GM23248 (cell line): Measurements from ENCODE around the gene CBLL2. TPM values are rescaled to one million over a fixed set of nuclear protein-coding genes. Genes with fewer than 3 reads are reported as not detected.
A peak's percentile ranks its signal among the peaks of the same experiment; 100 is the strongest.
"Not testable (repeated sequence)": the region's sequence is repeated elsewhere in the genome, so short reads cannot be mapped to it uniquely, and the experiment has no call there.

Experiments used
- DNase-seq: peaks from one replicate; pipeline ENCODE4 v3.0.0-alpha.2; 2015
- H2AFZ ChIP-seq: fragments of 200-600 bp; sonication (generic); 2 replicates; pipeline ENCODE4 v1.6.1; 2016; ENCODE audit warnings: antibody characterized with exemption
- H3F3A ChIP-seq: fragments of 200-600 bp; sonication (generic); 2 replicates; pipeline ENCODE4 v1.6.1; 2016; ENCODE audit warnings: mild to moderate bottlenecking, antibody characterized with exemption, mixed run types; ENCODE audit not compliant: insufficient read depth
- H3K27ac ChIP-seq: fragments of 200-600 bp; sonication (generic); 2 replicates; pipeline ENCODE4 v1.5.1; 2016; ENCODE audit warnings: mild to moderate bottlenecking
- H3K27me3 ChIP-seq: fragments of 200-600 bp; sonication (generic); replicated peaks from 2 replicates; pipeline ENCODE4 v1.6.1; 2016; ENCODE audit warnings: mild to moderate bottlenecking; ENCODE audit not compliant: insufficient read depth
- H3K36me3 ChIP-seq: fragments of 200-600 bp; sonication (generic); 2 replicates; pipeline ENCODE4 v1.6.1; 2016; ENCODE audit warnings: low read depth, mild to moderate bottlenecking
- H3K4me1 ChIP-seq: fragments of 200-600 bp; sonication (generic); 2 replicates; pipeline ENCODE4 v1.6.1; 2016; ENCODE audit warnings: mild to moderate bottlenecking; ENCODE audit not compliant: insufficient read depth
- H3K4me2 ChIP-seq: fragments of 200-600 bp; sonication (generic); one replicate; pipeline ENCODE4 v1.6.1; 2016; ENCODE audit warnings: mild to moderate bottlenecking; ENCODE audit not compliant: unreplicated experiment
- H3K4me3 ChIP-seq: fragments of 200-600 bp; sonication (generic); 2 replicates; pipeline ENCODE4 v1.5.1; 2016; ENCODE audit warnings: mild to moderate bottlenecking
- H3K79me2 ChIP-seq: fragments of 200-600 bp; sonication (generic); 2 replicates; pipeline ENCODE4 v1.6.1; 2016; ENCODE audit warnings: mild to moderate bottlenecking; ENCODE audit not compliant: insufficient read depth
- H3K9ac ChIP-seq: fragments of 200-600 bp; sonication (generic); 2 replicates; pipeline ENCODE4 v1.6.1; 2016; ENCODE audit warnings: mild to moderate bottlenecking
- H3K9me2 ChIP-seq: fragments of 200-600 bp; sonication (generic); 2 replicates; pipeline ENCODE4 v1.6.1; 2016; ENCODE audit warnings: mixed run types, mild to moderate bottlenecking, moderate library complexity; ENCODE audit not compliant: insufficient read depth
- H3K9me3 ChIP-seq: fragments of 200-600 bp; sonication (generic); one replicate; pipeline ENCODE4 v1.6.1; 2017; ENCODE audit warnings: low read depth
- H4K20me1 ChIP-seq: fragments of 200-600 bp; sonication (generic); 2 replicates; pipeline ENCODE4 v1.6.0; 2016; ENCODE audit not compliant: insufficient read depth
- EZH2 ChIP-seq: fragments of 200-600 bp; sonication (generic); IDR thresholded peaks from 2 replicates; pipeline ENCODE4 v1.6.1; 2018; ENCODE audit warnings: antibody characterized with exemption, mild to moderate bottlenecking; ENCODE audit not compliant: insufficient read depth, poor library complexity, severe bottlenecking
- EZH2phosphoT487 ChIP-seq: fragments of 200-600 bp; sonication (generic); IDR thresholded peaks from 2 replicates; pipeline ENCODE4 v1.6.1; 2018; ENCODE audit warnings: antibody characterized with exemption, moderate library complexity, mild to moderate bottlenecking, low read depth; ENCODE audit not compliant: insufficient read depth
- whole genome bisulfite sequencing, 2 experiments: methylation state at CpG; one replicate each; pipeline ENCODE4 v1.1.6; 2015 to 2017; ENCODE audit warnings: low lambda C conversion rate in 2 of 2, low coverage in 1 of 2; ENCODE audit errors: missing lambda C conversion rate in 2 of 2; 5-methylcytosine and 5-hydroxymethylcytosine counted together
- in situ Hi-C: fragments of 300-500 bp; cut with MboI; formaldehyde crosslinking; loops from 2 replicates; pipeline ENCODE4 v1.15.0; 2020
- polyA plus RNA-seq: library from polyadenylated mRNA; unstranded; fragments of >200 nt; fragmentation: Nextera tagmentation; extraction: Ambion mirVana; gene quantifications from 2 replicates; pipeline ENCODE4 v1.2.1, GENCODE V29; 2016
- total RNA-seq: library from RNA; depleted of rRNA; stranded (reverse); fragments of >200 nt; shearing (Covaris generic); gene quantifications from 2 replicates; pipeline ENCODE4 v1.2.3, GENCODE V29; 2014

The CBLL2 gene
- total and polyA plus RNA-seq, 2 experiments from 2014 or later: not detected

GRCh38 chrX:22276781-22277180 is 4.1 kb downstream of the CBLL2 start:
- Histone ChIP-seq H4K20me1 (no peaks in the 10 kb centered on the region), H3K4me3 (no peak overlapping the region), H3K27me3 (no peaks in the 10 kb centered on the region), H2AFZ (no peak overlapping the region), H3K4me1 (no peaks in the 10 kb centered on the region), H3K27ac (no peak overlapping the region), H3K79me2 (no peaks in the 10 kb centered on the region), H3F3A (no peaks in the 10 kb centered on the region), H3K9ac (no peak overlapping the region), H3K9me3 (no peaks in the 10 kb centered on the region), H3K4me2 (no peak overlapping the region), H3K36me3 (no peaks in the 10 kb centered on the region), H3K9me2 (no peaks in the 10 kb centered on the region)
- WGBS, 2 experiments: 63 to 78% methylated on average over 5 to 6 of the region's 6 CpGs
- no peak for TF ChIP-seq EZH2
- no peak for TF ChIP-seq EZH2phosphoT487
- peak; percentile 48 for DNase-seq
- in situ Hi-C loops: no loop called here

- Histone ChIP-seq H4K20me1 (no peaks in the 10 kb centered on the region), H3K9me2 (no peaks in the 10 kb centered on the region), H3K79me2 (no peaks in the 10 kb centered on the region), H2AFZ (no peak overlapping the region), H3K4me3 (no peak overlapping the region), H3K27ac (no peak overlapping the region), H3K4me1 (no peaks in the 10 kb centered on the region), H3K36me3 (no peaks in the 10 kb centered on the region), H3K9me3 (no peaks in the 10 kb centered on the region), H3K4me2 (no peak overlapping the region), H3F3A (no peaks in the 10 kb centered on the region), H3K27me3 (no peaks in the 10 kb centered on the region), H3K9ac (no peak overlapping the region)
- whole genome bisulfite sequencing, 2 experiments: 78 to 91% methylated on average over 3 of the region's 3 CpGs
- in situ Hi-C loops: no loop called here
- no peak for DNase-seq
- no peak for TF ChIP-seq EZH2
- no peak for TF ChIP-seq EZH2phosphoT487
Observed at GRCh38 chrX:22278375-22278774, 5.7 kb downstream of the CBLL2 start.

- H3K27me3 ChIP-seq, H3K79me2 ChIP-seq, H4K20me1 ChIP-seq, DNase-seq, H3F3A ChIP-seq, in situ Hi-C loops, H3K36me3 ChIP-seq, H3K9ac ChIP-seq, H2AFZ ChIP-seq, H3K27ac ChIP-seq, H3K9me2 ChIP-seq, H3K4me1 ChIP-seq, H3K4me3 ChIP-seq, H3K9me3 ChIP-seq, H3K4me2 ChIP-seq: not testable (repeated sequence)
- 68 to 85% methylated on average over 2 to 3 of the region's 3 CpGs for WGBS, 2 experiments
Observed at GRCh38 chrX:22289209-22289608, 16.5 kb downstream of the CBLL2 start.

- Histone ChIP-seq H3F3A (no peaks in the 10 kb centered on the region), H4K20me1 (no peaks in the 10 kb centered on the region), H3K9me2 (no peaks in the 10 kb centered on the region), H3K36me3 (no peaks in the 10 kb centered on the region), H2AFZ (no peak overlapping the region), H3K27ac (no peak overlapping the region), H3K4me2 (no peak overlapping the region), H3K4me1 (peaks cover 19% of the 10 kb centered on the region; the same call in 1 of the 2 replicates), H3K79me2 (no peaks in the 10 kb centered on the region), H3K9me3 (no peaks in the 10 kb centered on the region), H3K4me3 (no peak overlapping the region), H3K27me3 (no peaks in the 10 kb centered on the region), H3K9ac (no peak overlapping the region)
- peak; percentile 14 for DNase-seq
- 64 to 69% methylated on average over 2 of the region's 2 CpGs for WGBS, 2 experiments
- no peak for TF ChIP-seq EZH2
- TF ChIP-seq EZH2phosphoT487: no peak
- in situ Hi-C loops: no loop called here
Observed at GRCh38 chrX:22296871-22297270, 24.2 kb downstream of the CBLL2 start.

GRCh38 chrX:22300130-22300529 is 27.4 kb downstream of the CBLL2 start:
- peak; percentile 77 for DNase-seq
- peak overlapping the region; percentile 48 for H3K4me2 ChIP-seq
- TF ChIP-seq EZH2phosphoT487 (no peak), EZH2 (no peak)
- no peaks in the 10 kb centered on the region for H3K36me3 ChIP-seq
- peak overlapping the region; percentile 42 for H3K9ac ChIP-seq
- WGBS, 2 experiments: 0% methylated on average over 2 of the region's 2 CpGs
- no peaks in the 10 kb centered on the region for H3K79me2 ChIP-seq
- peak overlapping the region; percentile 15; the same call in 1 of the 2 replicates for H3K27ac ChIP-seq
- H3K27me3 ChIP-seq: no peaks in the 10 kb centered on the region
- no peaks in the 10 kb centered on the region for H4K20me1 ChIP-seq
- no peaks in the 10 kb centered on the region for H3K9me2 ChIP-seq
- peak overlapping the region; percentile 53 for H2AFZ ChIP-seq
- no peaks in the 10 kb centered on the region for H3K9me3 ChIP-seq
- H3F3A ChIP-seq: no peaks in the 10 kb centered on the region
- in situ Hi-C loops: no loop called here
- H3K4me1 ChIP-seq: peaks cover 19% of the 10 kb centered on the region; the same call in 1 of the 2 replicates
- H3K4me3 ChIP-seq: peak overlapping the region; percentile 40; the same call in 1 of the 2 replicates
